ENCODE data around the gene MAP7D1.

Gene MAP7D1

DNA sequence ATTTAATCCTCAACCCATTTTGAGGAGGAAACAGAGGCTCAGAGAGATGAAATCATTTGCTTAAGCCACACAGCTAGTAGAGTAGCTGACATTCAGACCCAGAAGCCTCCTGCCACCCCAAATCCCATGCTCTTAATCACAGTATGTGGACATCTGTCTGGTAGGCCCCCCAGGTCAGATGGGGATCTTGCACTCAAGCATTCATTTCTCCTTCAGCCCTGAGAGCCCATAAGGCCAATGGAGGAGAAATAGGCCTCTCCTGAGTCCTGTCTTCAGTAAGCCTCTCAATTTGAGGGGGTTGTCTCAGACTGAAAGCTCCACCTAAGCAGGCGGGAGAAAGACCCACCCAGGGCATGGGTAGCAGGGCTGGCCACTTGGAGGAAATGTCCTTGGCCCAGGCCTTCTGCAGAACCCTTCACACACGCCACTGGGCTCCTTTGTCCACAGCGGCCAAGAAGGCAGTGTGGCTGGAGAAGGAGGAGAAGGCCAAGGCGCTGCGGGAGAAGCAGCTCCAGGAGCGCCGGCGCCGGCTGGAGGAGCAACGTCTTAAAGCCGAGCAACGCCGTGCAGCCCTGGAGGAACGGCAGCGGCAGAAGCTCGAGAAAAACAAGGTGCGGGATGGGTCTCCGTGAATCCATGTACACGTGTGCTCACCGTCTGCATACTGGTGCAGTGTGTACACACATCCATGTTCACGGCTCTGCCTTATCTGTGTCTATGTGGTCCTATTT, 16.2 kb downstream of the MAP7D1 start:
- no peak overlapping the region for H3K4me3 ChIP-seq (ENCODE audit: low read depth, low read length)
- no peaks in the 10 kb centered on the region for H3K9me3 ChIP-seq (ENCODE audit: control insufficient read depth, insufficient read depth, low read length)
- H3K36me3 ChIP-seq (ENCODE audit: control insufficient read depth, insufficient read depth, low read length) = peaks cover 40% of the 10 kb centered on the region
- peaks cover 10% of the 10 kb centered on the region; the same call in 1 of the 2 replicates for H3K4me1 ChIP-seq (ENCODE audit: control insufficient read depth, insufficient read depth, low read length)
- no peaks in the 10 kb centered on the region for H3K27me3 ChIP-seq (ENCODE audit: control insufficient read depth, insufficient read depth, low read length)
- no peak overlapping the region for H3K9ac ChIP-seq (ENCODE audit: low read depth, low read length)
- H3K27ac ChIP-seq (ENCODE audit: low read depth, low read length) = peak overlapping the region; percentile 59

DNA sequence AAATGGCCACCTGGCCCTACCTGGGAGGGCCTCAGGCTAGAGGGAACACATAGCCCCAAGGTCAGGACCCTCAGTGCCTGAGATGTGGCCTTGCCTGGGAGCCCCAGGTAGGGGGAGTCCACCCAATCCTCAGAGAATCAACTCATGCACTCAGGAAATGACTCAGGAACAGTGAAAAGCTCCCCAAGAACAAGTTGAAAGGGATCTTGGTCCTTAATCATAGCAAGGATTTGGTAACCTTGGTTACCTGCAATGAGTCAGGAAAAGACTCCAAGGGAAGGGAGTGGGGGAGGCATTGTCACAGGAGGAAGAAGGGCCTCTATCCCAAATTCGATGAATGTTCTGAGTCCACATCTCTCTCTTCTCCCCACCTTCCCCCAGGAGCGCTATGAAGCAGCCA, 17.0 kb downstream of the MAP7D1 start:
- Histone ChIP-seq H3K27me3 (ENCODE audit: control insufficient read depth, insufficient read depth, low read length) (no peaks in the 10 kb centered on the region), H3K9ac (ENCODE audit: low read depth, low read length) (no peak overlapping the region), H3K27ac (ENCODE audit: low read depth, low read length) (peak overlapping the region; percentile 59), H3K4me3 (ENCODE audit: low read depth, low read length) (no peak overlapping the region), H3K9me3 (ENCODE audit: control insufficient read depth, insufficient read depth, low read length) (no peaks in the 10 kb centered on the region), H3K36me3 (ENCODE audit: control insufficient read depth, insufficient read depth, low read length) (peaks cover 37% of the 10 kb centered on the region), H3K4me1 (ENCODE audit: control insufficient read depth, insufficient read depth, low read length) (peaks cover 13% of the 10 kb centered on the region)

DNA sequence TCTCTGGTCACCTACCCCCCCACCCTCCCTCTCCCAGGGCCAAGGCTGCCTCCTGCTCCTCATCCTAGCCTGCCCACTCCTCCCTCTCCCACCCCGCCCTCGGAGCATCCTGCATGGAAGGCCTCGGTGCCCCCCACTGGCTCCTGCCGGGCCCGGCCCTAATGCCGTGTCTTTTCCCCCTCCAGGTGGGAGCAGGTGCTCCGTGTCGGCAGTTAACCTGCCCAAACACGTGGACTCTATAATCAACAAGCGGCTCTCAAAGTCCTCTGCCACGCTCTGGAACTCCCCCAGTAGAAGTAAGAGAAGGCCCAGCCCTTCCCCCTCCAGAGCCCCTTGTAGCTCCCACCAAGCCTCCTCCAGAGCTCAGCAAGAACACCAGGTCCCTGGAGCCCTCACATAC, 18.8 kb downstream of the MAP7D1 start:
- no peak overlapping the region for H3K4me3 ChIP-seq (ENCODE audit: low read depth, low read length)
- H3K27me3 ChIP-seq (ENCODE audit: control insufficient read depth, insufficient read depth, low read length) = no peaks in the 10 kb centered on the region
- H3K4me1 ChIP-seq (ENCODE audit: control insufficient read depth, insufficient read depth, low read length) = peaks cover 13% of the 10 kb centered on the region
- no peaks in the 10 kb centered on the region for H3K9me3 ChIP-seq (ENCODE audit: control insufficient read depth, insufficient read depth, low read length)
- H3K27ac ChIP-seq (ENCODE audit: low read depth, low read length) = no peak overlapping the region
- H3K9ac ChIP-seq (ENCODE audit: low read depth, low read length) = no peak overlapping the region
- H3K36me3 ChIP-seq (ENCODE audit: control insufficient read depth, insufficient read depth, low read length) = peaks cover 41% of the 10 kb centered on the region

DNA sequence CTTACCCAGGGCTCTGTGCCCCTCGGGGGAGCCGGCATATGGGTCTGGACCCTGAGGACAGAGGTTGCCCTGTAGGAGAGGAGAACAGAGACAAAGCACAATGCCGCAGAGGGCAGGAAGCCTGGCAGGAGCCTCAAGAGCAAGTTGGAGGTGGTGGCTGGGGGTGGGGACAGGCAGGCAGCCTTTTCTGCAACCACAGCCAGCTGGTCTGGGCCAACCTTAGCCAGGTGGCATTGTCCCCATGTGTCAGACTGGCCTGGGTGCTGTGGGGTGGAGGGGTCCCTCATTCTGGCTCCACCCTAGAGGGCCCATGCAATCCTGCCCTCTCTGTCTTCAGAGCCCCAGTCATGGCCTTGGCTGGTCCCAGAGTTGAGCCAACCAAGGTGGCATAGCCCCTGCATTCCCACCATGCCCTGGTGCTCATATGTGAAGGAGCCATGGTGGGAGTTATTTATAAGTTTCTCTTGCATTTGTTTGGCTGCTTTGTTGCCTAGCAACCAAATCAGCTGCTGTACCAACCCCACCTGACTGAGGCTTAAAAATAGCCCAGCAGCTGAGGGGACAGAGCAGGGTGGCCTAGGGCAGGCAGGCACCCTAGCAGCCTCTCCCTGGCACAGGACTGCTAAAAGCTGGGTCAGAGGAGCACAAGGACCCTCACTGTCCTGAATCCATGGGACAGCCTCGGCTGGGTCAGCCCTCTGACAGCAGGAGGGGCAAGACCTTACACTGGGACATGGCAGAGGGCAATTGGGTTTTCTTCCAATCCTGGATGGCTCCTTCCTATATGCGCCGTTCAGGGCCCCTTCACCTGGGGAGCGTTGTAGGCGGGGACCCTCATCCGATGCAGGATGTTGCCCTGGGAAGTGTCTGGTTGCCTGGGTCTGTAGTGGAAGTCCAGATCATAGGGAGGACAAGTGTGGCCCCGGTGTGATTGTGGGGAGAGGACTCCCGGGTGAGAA, 19.5 kb downstream of the MAP7D1 start:
- Histone ChIP-seq H3K27me3 (ENCODE audit: control insufficient read depth, insufficient read depth, low read length) (no peaks in the 10 kb centered on the region), H3K4me3 (ENCODE audit: low read depth, low read length) (peak overlapping the region; percentile 19; the same call in 1 of the 2 replicates), H3K27ac (ENCODE audit: low read depth, low read length) (peak overlapping the region; percentile 14), H3K4me1 (ENCODE audit: control insufficient read depth, insufficient read depth, low read length) (peaks cover 13% of the 10 kb centered on the region), H3K9ac (ENCODE audit: low read depth, low read length) (no peak overlapping the region), H3K9me3 (ENCODE audit: control insufficient read depth, insufficient read depth, low read length) (no peaks in the 10 kb centered on the region), H3K36me3 (ENCODE audit: control insufficient read depth, insufficient read depth, low read length) (peaks cover 48% of the 10 kb centered on the region)

DNA sequence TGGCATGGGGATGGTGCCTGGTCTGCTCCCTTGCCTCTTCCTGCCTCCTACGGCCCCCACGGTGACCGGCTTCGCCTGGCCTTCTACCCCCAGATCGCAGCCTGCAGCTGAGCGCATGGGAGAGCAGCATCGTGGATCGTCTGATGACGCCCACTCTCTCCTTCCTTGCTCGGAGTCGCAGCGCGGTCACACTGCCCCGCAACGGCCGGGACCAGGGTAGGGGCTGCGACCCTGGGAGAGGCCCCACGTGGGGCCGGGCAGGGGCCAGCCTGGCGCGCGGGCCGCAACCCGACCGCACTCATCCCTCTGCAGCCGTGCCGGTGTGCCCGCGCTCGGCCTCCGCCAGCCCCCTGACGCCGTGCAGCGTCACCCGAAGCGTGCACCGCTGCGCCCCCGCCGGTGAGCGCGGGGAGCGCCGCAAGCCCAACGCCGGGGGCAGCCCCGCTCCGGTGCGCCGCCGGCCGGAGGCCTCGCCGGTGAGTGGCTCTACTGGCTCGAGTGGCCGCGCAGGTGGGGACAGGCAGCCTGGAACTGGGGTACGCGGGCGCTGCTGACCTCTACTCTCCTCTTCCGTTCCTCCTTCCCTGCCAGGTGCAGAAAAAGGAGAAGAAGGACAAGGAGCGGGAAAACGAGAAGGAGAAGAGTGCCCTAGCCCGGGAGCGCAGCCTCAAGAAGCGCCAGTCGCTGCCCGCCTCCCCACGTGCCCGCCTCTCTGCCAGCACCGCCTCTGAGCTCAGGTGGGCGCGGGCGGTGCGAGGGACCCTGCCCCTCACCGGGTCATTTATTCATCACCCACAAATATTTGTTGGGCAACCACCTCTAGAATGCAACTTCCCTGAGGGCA, 20.4 kb downstream of the MAP7D1 start:
- no peak overlapping the region for H3K9ac ChIP-seq (ENCODE audit: low read depth, low read length)
- H3K36me3 ChIP-seq (ENCODE audit: control insufficient read depth, insufficient read depth, low read length) = peaks cover 53% of the 10 kb centered on the region
- H3K27me3 ChIP-seq (ENCODE audit: control insufficient read depth, insufficient read depth, low read length) = no peaks in the 10 kb centered on the region
- H3K27ac ChIP-seq (ENCODE audit: low read depth, low read length) = no peak overlapping the region
- H3K4me3 ChIP-seq (ENCODE audit: low read depth, low read length) = peak overlapping the region; percentile 19; the same call in 1 of the 2 replicates
- H3K4me1 ChIP-seq (ENCODE audit: control insufficient read depth, insufficient read depth, low read length) = peaks cover 13% of the 10 kb centered on the region
- no peaks in the 10 kb centered on the region for H3K9me3 ChIP-seq (ENCODE audit: control insufficient read depth, insufficient read depth, low read length)

GRCh38 chr1:36177589-36178431, 21.9 kb downstream of the MAP7D1 start:
- peak overlapping the region; percentile 63 for H3K4me3 ChIP-seq (ENCODE audit: low read depth, low read length)
- H3K36me3 ChIP-seq (ENCODE audit: control insufficient read depth, insufficient read depth, low read length) = peaks cover 46% of the 10 kb centered on the region
- no peaks in the 10 kb centered on the region for H3K27me3 ChIP-seq (ENCODE audit: control insufficient read depth, insufficient read depth, low read length)
- H3K27ac ChIP-seq (ENCODE audit: low read depth, low read length) = peak overlapping the region; percentile 73
- no peak overlapping the region for H3K9ac ChIP-seq (ENCODE audit: low read depth, low read length)
- H3K4me1 ChIP-seq (ENCODE audit: control insufficient read depth, insufficient read depth, low read length) = peaks cover 13% of the 10 kb centered on the region
- no peaks in the 10 kb centered on the region for H3K9me3 ChIP-seq (ENCODE audit: control insufficient read depth, insufficient read depth, low read length)

DNA sequence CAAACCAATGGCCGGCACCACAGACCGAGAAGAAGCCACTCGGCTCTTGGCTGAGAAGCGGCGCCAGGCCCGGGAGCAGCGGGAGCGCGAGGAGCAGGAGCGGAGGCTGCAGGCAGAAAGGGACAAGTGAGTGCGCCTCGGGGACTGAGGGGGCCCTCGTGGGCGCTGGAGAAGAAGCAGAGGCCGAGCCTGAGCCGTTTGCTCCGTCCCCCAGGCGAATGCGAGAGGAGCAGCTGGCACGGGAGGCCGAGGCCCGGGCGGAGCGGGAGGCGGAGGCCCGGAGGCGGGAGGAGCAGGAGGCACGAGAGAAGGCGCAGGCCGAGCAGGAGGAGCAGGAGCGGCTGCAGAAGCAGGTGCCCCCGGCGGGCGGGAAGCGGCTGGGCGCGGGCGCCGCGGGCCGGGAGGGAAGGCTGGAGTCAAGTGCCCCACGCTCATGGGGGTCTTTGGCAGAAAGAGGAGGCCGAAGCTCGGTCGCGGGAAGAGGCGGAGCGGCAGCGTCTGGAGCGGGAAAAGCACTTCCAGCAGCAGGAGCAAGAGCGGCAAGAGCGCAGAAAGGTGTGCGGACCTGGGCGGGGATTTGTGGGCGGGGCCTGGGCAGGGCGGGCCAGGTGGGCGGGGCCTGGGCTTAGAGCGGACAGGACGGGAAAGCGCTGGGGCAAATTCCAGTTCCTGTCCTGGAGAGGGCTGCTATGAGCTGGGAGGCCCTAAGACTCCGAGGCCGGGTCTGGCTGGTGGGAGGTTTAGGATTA, 22.7 kb downstream of the MAP7D1 start:
- H3K27me3 ChIP-seq (ENCODE audit: control insufficient read depth, insufficient read depth, low read length) = no peaks in the 10 kb centered on the region
- peak overlapping the region; percentile 63 for H3K4me3 ChIP-seq (ENCODE audit: low read depth, low read length)
- H3K9ac ChIP-seq (ENCODE audit: low read depth, low read length) = peak overlapping the region; percentile 33; the same call in 1 of the 2 replicates
- peaks cover 13% of the 10 kb centered on the region for H3K4me1 ChIP-seq (ENCODE audit: control insufficient read depth, insufficient read depth, low read length)
- no peaks in the 10 kb centered on the region for H3K9me3 ChIP-seq (ENCODE audit: control insufficient read depth, insufficient read depth, low read length)
- peak overlapping the region; percentile 73 for H3K27ac ChIP-seq (ENCODE audit: low read depth, low read length)
- H3K36me3 ChIP-seq (ENCODE audit: control insufficient read depth, insufficient read depth, low read length) = peaks cover 38% of the 10 kb centered on the region

GRCh38 chr1:36179220-36179600, 23.2 kb downstream of the MAP7D1 start:
- no peak overlapping the region for H3K9ac ChIP-seq (ENCODE audit: low read depth, low read length)
- no peak overlapping the region for H3K4me3 ChIP-seq (ENCODE audit: low read depth, low read length)
- no peak overlapping the region for H3K27ac ChIP-seq (ENCODE audit: low read depth, low read length)
- H3K36me3 ChIP-seq (ENCODE audit: control insufficient read depth, insufficient read depth, low read length) = peaks cover 32% of the 10 kb centered on the region
- H3K4me1 ChIP-seq (ENCODE audit: control insufficient read depth, insufficient read depth, low read length) = peaks cover 13% of the 10 kb centered on the region
- H3K27me3 ChIP-seq (ENCODE audit: control insufficient read depth, insufficient read depth, low read length) = no peaks in the 10 kb centered on the region
- H3K9me3 ChIP-seq (ENCODE audit: control insufficient read depth, insufficient read depth, low read length) = no peaks in the 10 kb centered on the region

- Histone ChIP-seq H3K36me3 (ENCODE audit: control insufficient read depth, insufficient read depth, low read length) (peaks cover 24% of the 10 kb centered on the region), H3K4me3 (ENCODE audit: low read depth, low read length) (no peak overlapping the region), H3K4me1 (ENCODE audit: control insufficient read depth, insufficient read depth, low read length) (peaks cover 2% of the 10 kb centered on the region; the same call in 1 of the 2 replicates), H3K9me3 (ENCODE audit: control insufficient read depth, insufficient read depth, low read length) (no peaks in the 10 kb centered on the region), H3K9ac (ENCODE audit: low read depth, low read length) (no peak overlapping the region), H3K27ac (ENCODE audit: low read depth, low read length) (peak overlapping the region; percentile 9), H3K27me3 (ENCODE audit: control insufficient read depth, insufficient read depth, low read length) (no peaks in the 10 kb centered on the region)
These were observed 26.8 kb downstream of the MAP7D1 start for GRCh38 chr1:36182734-36183133.
